GM19452 (cell line): ENCODE measurements around the gene LARGE1.
A peak's percentile ranks its signal among the peaks of the same experiment; 100 is the strongest.

Experiments
- ATAC-seq: cut with Tn5 transposase; IDR thresholded peaks from one replicate; pipeline ENCODE4 v1.9.1; 2021; ENCODE audit not compliant: unreplicated experiment

The LARGE1 gene

GRCh38 chr22:33914131-33914530, 6.1 kb downstream of the LARGE1 start:
- ATAC-seq, result no peak

- no peak for ATAC-seq
These were observed 7.1 kb downstream of the LARGE1 start for GRCh38 chr22:33913188-33913587.

- no peak for ATAC-seq
These were observed 10.4 kb downstream of the LARGE1 start for GRCh38 chr22:33909911-33910310.

- ATAC-seq, result no peak
These were observed 11.2 kb downstream of the LARGE1 start for GRCh38 chr22:33909075-33909458.

GRCh38 chr22:33908171-33909074, 11.9 kb downstream of the LARGE1 start:
- no peak for ATAC-seq

- no peak for ATAC-seq
These were observed 13.3 kb downstream of the LARGE1 start for GRCh38 chr22:33906954-33907353.

- ATAC-seq, result no peak
These were observed 13.8 kb downstream of the LARGE1 start for GRCh38 chr22:33906475-33906874.

- no peak for ATAC-seq
These were observed 17.3 kb downstream of the LARGE1 start for GRCh38 chr22:33903012-33903411.

GRCh38 chr22:33902073-33902472, 18.2 kb downstream of the LARGE1 start:
- ATAC-seq, result no peak

GRCh38 chr22:33898121-33898520, 22.2 kb downstream of the LARGE1 start:
- no peak for ATAC-seq

GRCh38 chr22:33897448-33897835, 22.8 kb downstream of the LARGE1 start:
- no peak for ATAC-seq

GRCh38 chr22:33896575-33897447, 23.5 kb downstream of the LARGE1 start:
- ATAC-seq, result peak; percentile 57

GRCh38 chr22:33896154-33896553, 24.1 kb downstream of the LARGE1 start:
- peak; percentile 62 for ATAC-seq

- no peak for ATAC-seq
These were observed 24.8 kb downstream of the LARGE1 start for GRCh38 chr22:33895444-33895843.

- ATAC-seq, result no peak
These were observed 25.8 kb downstream of the LARGE1 start for GRCh38 chr22:33894515-33894914.

- no peak for ATAC-seq
These were observed 26.2 kb downstream of the LARGE1 start for GRCh38 chr22:33894036-33894435.

- no peak for ATAC-seq
These were observed 26.8 kb downstream of the LARGE1 start for GRCh38 chr22:33893512-33893911.

- ATAC-seq, result no peak
These were observed 28.3 kb downstream of the LARGE1 start for GRCh38 chr22:33891992-33892391.

GRCh38 chr22:33891455-33891854, 28.8 kb downstream of the LARGE1 start:
- ATAC-seq, result no peak

- ATAC-seq, result no peak
These were observed 30.5 kb downstream of the LARGE1 start for GRCh38 chr22:33889748-33890147.

- ATAC-seq, result no peak
These were observed 31.5 kb downstream of the LARGE1 start for GRCh38 chr22:33888821-33889220.

- no peak for ATAC-seq
These were observed 33.1 kb downstream of the LARGE1 start for GRCh38 chr22:33887173-33887572.
